Natural killer cell (primary cell): ENCODE results near the gene BOC. TPM values are rescaled to one million over a fixed set of nuclear protein-coding genes. Genes with fewer than 3 reads are reported as not detected.
A peak's percentile ranks its signal among the peaks of the same experiment; 100 is the strongest.

ENCODE experiments used
- ATAC-seq, 3 donors: fragments of 150-1000 bp in 2 of 3; fragments of 200-7000 bp in 1 of 3; cut with Tn5 transposase; 1 replicate in 1 of 3; 2 replicates in 2 of 3; pipeline ENCODE4 v1.10.0; 2021; ENCODE audit warnings: mild to moderate bottlenecking in 2 of 3, moderate library complexity in 2 of 3
- DNase-seq, 2 donors: peaks; one replicate each; pipeline versions ENCODE4 v3.0.0 to v3.0.0-alpha.2; 2013 to 2021; ENCODE audit warnings: mixed read lengths in 1 of 2
- H3K27ac ChIP-seq: one replicate; pipeline ENCODE4 v1.5.1; 2013; ENCODE audit warnings: mild to moderate bottlenecking, low read length
- H3K27me3 ChIP-seq: one replicate; pipeline ENCODE4 v1.6.1; 2013; ENCODE audit warnings: low read length; ENCODE audit not compliant: control insufficient read depth, insufficient read depth
- H3K36me3 ChIP-seq: one replicate; pipeline ENCODE4 v1.6.1; 2013; ENCODE audit warnings: low read length; ENCODE audit not compliant: control insufficient read depth, insufficient read depth
- H3K4me1 ChIP-seq: one replicate; pipeline ENCODE4 v1.6.1; 2013; ENCODE audit warnings: low read length; ENCODE audit not compliant: control insufficient read depth, insufficient read depth
- H3K4me3 ChIP-seq: one replicate; pipeline ENCODE4 v1.5.1; 2013; ENCODE audit warnings: low read length
- H3K9me3 ChIP-seq: one replicate; pipeline ENCODE4 v1.6.1; 2013; ENCODE audit warnings: low read length; ENCODE audit not compliant: control insufficient read depth, insufficient read depth
- H3K27ac Mint-ChIP-seq, 2 donors: one replicate each; pipeline ENCODE4 v1.8.0; 2022; ENCODE audit warnings: mild to moderate bottlenecking in 2 of 2, mixed read lengths in 2 of 2, moderate library complexity in 1 of 2
- H3K27me3 Mint-ChIP-seq, 2 donors: one replicate each; pipeline ENCODE4 v1.8.0; 2022; ENCODE audit warnings: low read depth in 2 of 2, mixed read lengths in 2 of 2
- H3K36me3 Mint-ChIP-seq: one replicate; pipeline ENCODE4 v1.8.0; 2022; ENCODE audit warnings: mixed read lengths
- H3K4me1 Mint-ChIP-seq, 2 donors: one replicate each; pipeline ENCODE4 v1.8.0; 2022; ENCODE audit warnings: mixed read lengths in 2 of 2
- H3K4me3 Mint-ChIP-seq: one replicate; pipeline ENCODE4 v1.8.0; 2022; ENCODE audit warnings: mild to moderate bottlenecking, moderate library complexity, mixed read lengths
- H3K9me3 Mint-ChIP-seq, 2 donors: one replicate each; pipeline ENCODE4 v1.8.0; 2022; ENCODE audit warnings: mixed read lengths in 2 of 2
- WGBS: methylation state at CpG from one replicate; pipeline ENCODE4 v1.1.7; 2013; ENCODE audit warnings: missing lambda C conversion rate; ENCODE audit not compliant: insufficient coverage; 5-methylcytosine and 5-hydroxymethylcytosine counted together
- intact Hi-C: fragments of 100-400 bp; cut with micrococcal nuclease; formaldehyde crosslinking; loops from one replicate; pipeline ENCODE4 v1.14.2; 2022
- total RNA-seq, 4 donors: library from RNA; stranded (reverse); fragments of 120-200 nt in 1 of 4; gene quantifications; one replicate each; pipeline versions ENCODE4 v1.2.3 to v1.2.4, GENCODE V29; 2013 to 2022
- TF ChIP-seq, protein P1 (sequence below): fragments of 200-600 bp; IDR thresholded peaks from one replicate; pipeline ENCODE4 v1.8.0; 2022; ENCODE audit warnings: antibody characterized with exemption

The BOC gene
- total RNA-seq, 3 donors from 2014 or later (not counting 1 experiment from before 2014, with no cell fraction given) = 0.10 TPM; not detected in 2

DNA sequence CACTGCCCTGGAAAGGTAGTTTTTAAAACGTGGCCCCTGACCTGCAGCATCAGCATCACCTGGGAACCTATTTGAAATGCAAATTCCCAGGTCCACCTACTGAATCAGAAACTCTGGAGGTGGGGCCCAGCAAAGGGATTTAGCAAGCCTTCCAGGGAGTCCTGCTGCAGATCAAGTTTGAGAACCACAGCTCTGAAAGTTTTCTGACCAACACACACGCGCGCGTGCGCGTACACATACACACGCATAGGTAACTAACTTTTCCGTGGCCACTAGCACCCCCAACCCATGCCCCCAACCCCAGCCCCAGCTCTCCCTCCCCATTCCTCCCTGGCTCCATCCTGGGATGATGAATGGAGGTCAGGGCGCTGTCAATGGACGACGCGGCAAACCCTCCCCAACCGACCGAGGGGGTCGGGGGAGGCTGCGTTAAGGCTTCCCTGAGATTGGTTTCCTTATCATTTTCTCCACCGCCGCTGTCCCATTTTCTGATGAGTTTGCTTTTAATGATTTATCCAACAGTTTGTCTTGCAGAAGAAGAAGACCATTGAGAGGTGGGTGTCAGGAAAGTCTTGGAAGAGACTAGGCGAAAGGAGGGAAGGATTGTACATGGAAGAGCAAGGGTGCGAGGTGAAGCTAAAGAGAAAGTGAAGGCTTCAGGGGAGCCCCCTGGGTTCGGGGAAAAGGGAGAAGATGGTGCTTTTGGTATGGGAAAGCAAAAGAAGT is 590 bp upstream of the BOC start:
- ATAC-seq = no peak
- H3K27ac Mint-ChIP-seq = no peak overlapping the region
- Histone ChIP-seq H3K4me3 (no peak overlapping the region), H3K4me1 (peaks cover 12% of the 10 kb centered on the region), H3K9me3 (no peaks in the 10 kb centered on the region), H3K27me3 (peaks cover 14% of the 10 kb centered on the region), H3K36me3 (no peaks in the 10 kb centered on the region), H3K27ac (no peak overlapping the region)
- peak overlapping the region; percentile 54 for H3K4me3 Mint-ChIP-seq
- DNase-seq = no peak
- TF ChIP-seq, protein P1, sequence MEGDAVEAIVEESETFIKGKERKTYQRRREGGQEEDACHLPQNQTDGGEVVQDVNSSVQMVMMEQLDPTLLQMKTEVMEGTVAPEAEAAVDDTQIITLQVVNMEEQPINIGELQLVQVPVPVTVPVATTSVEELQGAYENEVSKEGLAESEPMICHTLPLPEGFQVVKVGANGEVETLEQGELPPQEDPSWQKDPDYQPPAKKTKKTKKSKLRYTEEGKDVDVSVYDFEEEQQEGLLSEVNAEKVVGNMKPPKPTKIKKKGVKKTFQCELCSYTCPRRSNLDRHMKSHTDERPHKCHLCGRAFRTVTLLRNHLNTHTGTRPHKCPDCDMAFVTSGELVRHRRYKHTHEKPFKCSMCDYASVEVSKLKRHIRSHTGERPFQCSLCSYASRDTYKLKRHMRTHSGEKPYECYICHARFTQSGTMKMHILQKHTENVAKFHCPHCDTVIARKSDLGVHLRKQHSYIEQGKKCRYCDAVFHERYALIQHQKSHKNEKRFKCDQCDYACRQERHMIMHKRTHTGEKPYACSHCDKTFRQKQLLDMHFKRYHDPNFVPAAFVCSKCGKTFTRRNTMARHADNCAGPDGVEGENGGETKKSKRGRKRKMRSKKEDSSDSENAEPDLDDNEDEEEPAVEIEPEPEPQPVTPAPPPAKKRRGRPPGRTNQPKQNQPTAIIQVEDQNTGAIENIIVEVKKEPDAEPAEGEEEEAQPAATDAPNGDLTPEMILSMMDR = no peak
- intact Hi-C loops = no loop called here
- no peaks in the 10 kb centered on the region for H3K36me3 Mint-ChIP-seq
- H3K27me3 Mint-ChIP-seq = peaks cover 57 to 89% of the 10 kb centered on the region in 2 donors
- no peaks in the 10 kb centered on the region for H3K9me3 Mint-ChIP-seq
- H3K4me1 Mint-ChIP-seq = peaks cover 11% of the 10 kb centered on the region in 2 donors
- WGBS = 53% methylated on average over 22 of the region's 22 CpGs

DNA sequence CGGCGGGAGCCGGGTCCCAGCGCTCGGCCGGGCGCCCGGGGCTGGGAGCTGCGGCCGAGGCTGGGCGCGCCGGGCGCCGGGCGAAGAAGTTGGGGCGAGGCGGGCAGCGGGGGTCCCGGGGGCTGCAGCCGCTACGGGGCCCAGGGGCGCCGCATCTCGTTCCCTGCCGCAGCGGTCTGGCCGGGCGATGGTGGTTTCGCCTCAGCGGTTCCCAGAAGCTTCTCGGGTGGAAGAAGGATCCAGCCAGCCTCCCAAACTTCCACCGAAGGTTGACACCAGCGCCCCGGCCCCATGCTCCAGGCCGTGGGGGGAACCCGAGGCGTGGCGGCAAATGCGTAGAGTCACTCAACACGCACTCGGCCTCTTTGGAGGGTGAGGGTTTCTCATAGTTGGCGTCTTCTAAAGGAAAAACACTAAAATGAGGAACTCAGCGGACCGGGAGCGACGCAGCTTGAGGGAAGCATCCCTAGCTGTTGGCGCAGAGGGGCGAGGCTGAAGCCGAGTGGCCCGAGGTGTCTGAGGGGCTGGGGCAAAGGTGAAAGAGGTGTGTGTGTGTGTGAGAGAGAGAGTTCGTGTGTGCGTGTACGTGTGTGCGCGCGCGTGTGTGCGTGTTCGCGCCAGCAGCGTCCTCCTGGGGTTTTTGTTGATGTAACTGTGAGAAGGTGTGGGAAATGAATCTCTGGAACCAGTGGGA is 940 bp downstream of the BOC start:
- Mint-ChIP-seq H3K36me3 (no peaks in the 10 kb centered on the region), H3K4me3 (peak overlapping the region; percentile 8), H3K27ac (no peak overlapping the region), H3K4me1 (peaks cover 11% of the 10 kb centered on the region in 2 donors), H3K27me3 (peaks cover 52 to 91% of the 10 kb centered on the region in 2 donors), H3K9me3 (no peaks in the 10 kb centered on the region)
- no peak overlapping the region for H3K27ac ChIP-seq
- ATAC-seq = no peak
- no peaks in the 10 kb centered on the region for H3K36me3 ChIP-seq
- peaks cover 12% of the 10 kb centered on the region for H3K4me1 ChIP-seq
- WGBS = under 1% methylated on average over 62 of the region's 62 CpGs
- intact Hi-C loops = no loop called here
- no peaks in the 10 kb centered on the region for H3K9me3 ChIP-seq
- no peak overlapping the region for H3K4me3 ChIP-seq
- H3K27me3 ChIP-seq = peaks cover 14% of the 10 kb centered on the region
- DNase-seq = no peak
- TF ChIP-seq, protein P1 = no peak

DNA sequence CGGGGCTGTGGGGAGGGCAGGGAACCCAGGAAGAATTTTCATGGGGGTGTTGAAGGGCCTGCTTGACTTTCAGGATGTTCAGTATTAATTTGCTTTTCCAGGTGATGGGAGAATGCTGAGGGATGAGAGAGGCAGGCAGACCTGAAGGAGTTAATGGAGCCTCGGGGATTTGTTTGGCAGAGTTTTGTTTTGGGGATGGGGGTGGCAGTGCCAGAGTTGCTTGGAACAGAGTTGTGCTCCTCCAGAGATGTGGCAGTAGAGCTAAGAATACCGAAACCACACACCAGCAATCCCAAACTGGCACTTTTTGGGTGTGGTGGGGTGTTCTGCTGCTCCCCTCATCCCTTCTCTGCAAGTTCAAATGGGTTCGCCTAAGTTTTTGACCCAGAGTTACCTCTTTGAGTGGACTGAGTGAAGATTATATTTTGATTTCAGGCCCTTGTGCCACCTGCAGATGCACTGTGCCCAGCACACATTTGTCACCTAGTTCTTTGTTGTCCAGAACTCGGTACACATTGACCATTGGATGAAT is 1.6 kb downstream of the BOC start:
- no peaks in the 10 kb centered on the region for H3K9me3 ChIP-seq
- no peak overlapping the region for H3K27ac Mint-ChIP-seq
- peaks cover 52 to 91% of the 10 kb centered on the region in 2 donors for H3K27me3 Mint-ChIP-seq
- WGBS = 42% methylated on average over 4 of the region's 5 CpGs
- H3K4me3 Mint-ChIP-seq = no peak overlapping the region
- peaks cover 14% of the 10 kb centered on the region for H3K27me3 ChIP-seq
- no peaks in the 10 kb centered on the region for H3K9me3 Mint-ChIP-seq
- ATAC-seq = no peak
- H3K4me1 Mint-ChIP-seq = peaks cover 11% of the 10 kb centered on the region in 2 donors
- intact Hi-C loops = no loop called here
- H3K27ac ChIP-seq = no peak overlapping the region
- H3K36me3 ChIP-seq = no peaks in the 10 kb centered on the region
- no peak overlapping the region for H3K4me3 ChIP-seq
- DNase-seq = no peak
- TF ChIP-seq, protein P1 = no peak
- H3K4me1 ChIP-seq = peaks cover 12% of the 10 kb centered on the region
- H3K36me3 Mint-ChIP-seq = no peaks in the 10 kb centered on the region
